HCT116 (cell line): ENCODE results near the gene SLC7A10. TPM values are rescaled to one million over a fixed set of nuclear protein-coding genes. Genes with fewer than 3 reads are reported as not detected.

Experiments used
- ATAC-seq: fragments of 200-7000 bp; cut with Tn5 transposase; 2 replicates; pipeline ENCODE4 v1.9.1; 2020; ENCODE audit warnings: mild to moderate bottlenecking, moderate library complexity
- BruUV-seq: library from RNA; stranded (reverse); fragments of 400-500 nt; replicated peaks from 2 replicates; lab custom pipeline; 2021; lab: Mats Ljungman, UMichigan
- CTCF ChIA-PET: fragments of 300-600 bp; sonication (Branson Sonifier 250); formaldehyde crosslinking; loops from one replicate; lab custom pipeline; 2021; ENCODE audit warnings: antibody characterized with exemption; lab: Charles Lee
- POLR2A ChIA-PET: fragments of 300-600, 350-600 bp; sonication (Branson Sonifier 250); formaldehyde crosslinking; loops from one replicate; lab custom pipeline; 2021; ENCODE audit warnings: antibody characterized with exemption; lab: Charles Lee
- RAD21 ChIA-PET, 2 experiments: fragments of 300-600 bp; sonication (Branson Sonifier 250); formaldehyde crosslinking; loops; one replicate each; lab custom pipeline; 2023; ENCODE audit warnings: low total read pairs in 2 of 2; ENCODE audit not compliant: uncharacterized antibody in 2 of 2, unreplicated experiment in 2 of 2, low non-redundant PET in 1 of 2; lab: Charles Lee
- DNase-seq: peaks from one replicate; pipeline ENCODE4 v3.0.0-alpha.2; 2010; ENCODE audit warnings: low read depth, low spot score
- H2AFZ ChIP-seq: fragments of 200-600 bp; shearing (Covaris generic), sonication (generic); 2 replicates; pipeline ENCODE4 v1.6.1; 2017; ENCODE audit warnings: low read depth, mixed run types, mixed read lengths, antibody characterized with exemption, low read length; ENCODE audit not compliant: poor library complexity, severe bottlenecking
- H3K27ac ChIP-seq: 2 replicates; pipeline ENCODE4 v1.5.1; 2012; ENCODE audit warnings: low read depth, low read length
- H3K27me3 ChIP-seq: fragments of 200-600 bp; sonication (generic); 2 replicates; pipeline ENCODE4 v1.6.1; 2016; ENCODE audit warnings: mixed run types, low read length, mixed read lengths; ENCODE audit not compliant: insufficient read depth
- H3K36me3 ChIP-seq, 2 experiments: fragments of 200-500 bp in 1 of 2; fragments of 200-600 bp in 1 of 2; sonication (Bioruptor generic) in 1 of 2; sonication (generic) in 1 of 2; 2 replicates each; pipeline versions ENCODE4 v1.5.1 to v1.6.1; 2014 to 2016; ENCODE audit warnings: low read length in 2 of 2, inconsistent platforms in 1 of 2, mixed read lengths in 1 of 2, mixed run types in 1 of 2; ENCODE audit not compliant: insufficient read depth in 2 of 2, control insufficient read depth in 1 of 2
- H3K4me1 ChIP-seq, 2 experiments: fragments of 200-600 bp in 1 of 2; sonication (generic) in 1 of 2; 2 replicates each; pipeline versions ENCODE4 v1.5.1 to v1.6.1; 2012 to 2017; ENCODE audit warnings: low read length in 2 of 2, inconsistent platforms in 1 of 2, mild to moderate bottlenecking in 1 of 2, mixed read lengths in 1 of 2, mixed run types in 1 of 2, moderate library complexity in 1 of 2; ENCODE audit not compliant: insufficient read depth in 2 of 2, control insufficient read depth in 1 of 2
- H3K4me2 ChIP-seq: fragments of 200-600 bp; sonication (generic); 2 replicates; pipeline ENCODE4 v1.6.1; 2017; ENCODE audit warnings: mixed run types, low read length, mixed read lengths
- H3K4me3 ChIP-seq, 2 experiments: fragments of 200-600 bp in 1 of 2; sonication (generic) in 1 of 2; replicated peaks in 1 of 2; 2 replicates each; pipeline ENCODE4 v1.5.1; 2011 to 2016; ENCODE audit warnings: low read length in 2 of 2, control low read depth in 1 of 2, low read depth in 1 of 2, mild to moderate bottlenecking in 1 of 2, mixed read lengths in 1 of 2, mixed run types in 1 of 2
- H3K79me2 ChIP-seq: fragments of 200-600 bp; sonication (generic); 2 replicates; pipeline ENCODE4 v1.6.1; 2017; ENCODE audit warnings: mild to moderate bottlenecking, mixed run types, low read length, moderate library complexity, mixed read lengths; ENCODE audit not compliant: insufficient read depth
- H3K9ac ChIP-seq: fragments of 200-600 bp; sonication (generic); 2 replicates; pipeline ENCODE4 v1.6.1; 2016; ENCODE audit warnings: low read length, mixed read lengths
- H3K9me2 ChIP-seq: fragments of 200-600 bp; sonication (generic), shearing (Covaris generic); 2 replicates; pipeline ENCODE4 v1.6.1; 2017; ENCODE audit warnings: mixed run types, mild to moderate bottlenecking, moderate library complexity; ENCODE audit not compliant: insufficient read depth
- H3K9me3 ChIP-seq, 2 experiments: fragments of 200-500 bp in 1 of 2; fragments of 200-600 bp in 1 of 2; sonication (Bioruptor generic) in 1 of 2; sonication (generic) in 1 of 2; 2 replicates each; pipeline ENCODE4 v1.6.1; 2014 to 2017; ENCODE audit warnings: low read length in 2 of 2, mixed read lengths in 2 of 2, inconsistent platforms in 1 of 2, low read depth in 1 of 2, mild to moderate bottlenecking in 1 of 2, mixed run types in 1 of 2, moderate library complexity in 1 of 2; ENCODE audit not compliant: control insufficient read depth in 1 of 2, insufficient read depth in 1 of 2
- H4K20me1 ChIP-seq: fragments of 200-600 bp; sonication (generic), shearing (Covaris generic); 2 replicates; pipeline ENCODE4 v1.6.1; 2017; ENCODE audit warnings: mixed run types, mild to moderate bottlenecking, moderate library complexity; ENCODE audit not compliant: insufficient read depth
- CBX3 ChIP-seq: IDR thresholded peaks from 2 replicates; pipeline ENCODE4 v1.6.1; 2012; ENCODE audit warnings: low read depth
- CEBPB ChIP-seq: IDR thresholded peaks from 2 replicates; pipeline ENCODE4 v1.6.1; 2012; ENCODE audit warnings: low read depth
- EGR1 ChIP-seq: IDR thresholded peaks from 2 replicates; pipeline ENCODE4 v1.6.1; 2012; ENCODE audit warnings: low read depth
- ELF1 ChIP-seq: IDR thresholded peaks from 2 replicates; pipeline ENCODE4 v1.6.1; 2012; ENCODE audit warnings: low read depth, borderline replicate concordance
- EZH2 ChIP-seq: fragments of 200-600 bp; sonication (generic); IDR thresholded peaks from 2 replicates; pipeline ENCODE4 v1.6.1; 2017; ENCODE audit warnings: antibody characterized with exemption, mixed run types
- MAX ChIP-seq: IDR thresholded peaks from 2 replicates; pipeline ENCODE4 v1.6.1; 2012
- POLR2A ChIP-seq: IDR thresholded peaks from 2 replicates; pipeline ENCODE4 v1.7.0; 2011; ENCODE audit warnings: borderline replicate concordance; ENCODE audit not compliant: insufficient read depth, insufficient read length; ENCODE audit errors: extremely low read depth
- RAD21 ChIP-seq: IDR thresholded peaks from 2 replicates; pipeline ENCODE4 v1.6.1; 2012; ENCODE audit warnings: low read depth, mild to moderate bottlenecking
- REST ChIP-seq: IDR thresholded peaks from 2 replicates; pipeline ENCODE4 v1.6.1; 2012; ENCODE audit warnings: low read depth
- SIN3A ChIP-seq: IDR thresholded peaks from 2 replicates; pipeline ENCODE4 v1.6.1; 2012; ENCODE audit warnings: low read depth
- YY1 ChIP-seq: IDR thresholded peaks from 2 replicates; pipeline ENCODE4 v1.6.1; 2011; ENCODE audit warnings: low read length, low read depth, moderate library complexity, mild to moderate bottlenecking; ENCODE audit not compliant: insufficient replicate concordance; ENCODE audit errors: extremely low read depth
- ZFX ChIP-seq: fragments of 450-650 bp; IDR thresholded peaks from 2 replicates; pipeline ENCODE4 v1.6.1; 2017
- intact Hi-C: fragments of 100-400 bp; cut with micrococcal nuclease; formaldehyde crosslinking; loops from 2 replicates; pipeline ENCODE4 v1.10.0; 2022
- total RNA-seq: library from RNA; stranded (reverse); gene quantifications from one replicate; pipeline ENCODE4 v1.2.1, GENCODE V29; 2021; ENCODE audit not compliant: unreplicated experiment
- TF ChIP-seq, protein P1 (sequence below): IDR thresholded peaks from 2 replicates; pipeline ENCODE4 v1.6.1; 2011; ENCODE audit warnings: mild to moderate bottlenecking, low read length, moderate library complexity; ENCODE audit not compliant: insufficient replicate concordance; ENCODE audit errors: extremely low read depth
- TF ChIP-seq, protein P2 (sequence below), 3 experiments: fragments of 200-600 bp in 1 of 3; sonication (generic) in 1 of 3; IDR thresholded peaks in 2 of 3; conservative IDR thresholded peaks in 1 of 3; 2 replicates each; pipeline ENCODE4 v1.5.1; 2012 to 2017; ENCODE audit warnings: low read depth in 2 of 3, low read length in 2 of 3, antibody characterized with exemption in 1 of 3, borderline replicate concordance in 1 of 3, control low read depth in 1 of 3, mild to moderate bottlenecking in 1 of 3, mixed read lengths in 1 of 3, mixed run types in 1 of 3, moderate library complexity in 1 of 3; ENCODE audit not compliant: insufficient read depth in 1 of 3

The SLC7A10 gene
- total RNA-seq, 1 experiment from 2014 or later = 0.25 TPM

- DNase-seq = no peak
- no peak overlapping the region for H3K9ac ChIP-seq
- TF ChIP-seq ELF1 = no peak
- TF ChIP-seq MAX = no peak
- TF ChIP-seq YY1 = no peak
- no peak for TF ChIP-seq RAD21
- TF ChIP-seq, protein P1, sequence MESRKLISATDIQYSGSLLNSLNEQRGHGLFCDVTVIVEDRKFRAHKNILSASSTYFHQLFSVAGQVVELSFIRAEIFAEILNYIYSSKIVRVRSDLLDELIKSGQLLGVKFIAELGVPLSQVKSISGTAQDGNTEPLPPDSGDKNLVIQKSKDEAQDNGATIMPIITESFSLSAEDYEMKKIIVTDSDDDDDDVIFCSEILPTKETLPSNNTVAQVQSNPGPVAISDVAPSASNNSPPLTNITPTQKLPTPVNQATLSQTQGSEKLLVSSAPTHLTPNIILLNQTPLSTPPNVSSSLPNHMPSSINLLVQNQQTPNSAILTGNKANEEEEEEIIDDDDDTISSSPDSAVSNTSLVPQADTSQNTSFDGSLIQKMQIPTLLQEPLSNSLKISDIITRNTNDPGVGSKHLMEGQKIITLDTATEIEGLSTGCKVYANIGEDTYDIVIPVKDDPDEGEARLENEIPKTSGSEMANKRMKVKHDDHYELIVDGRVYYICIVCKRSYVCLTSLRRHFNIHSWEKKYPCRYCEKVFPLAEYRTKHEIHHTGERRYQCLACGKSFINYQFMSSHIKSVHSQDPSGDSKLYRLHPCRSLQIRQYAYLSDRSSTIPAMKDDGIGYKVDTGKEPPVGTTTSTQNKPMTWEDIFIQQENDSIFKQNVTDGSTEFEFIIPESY = no peak
- no peak for TF ChIP-seq ZFX
- no peak for TF ChIP-seq CBX3
- no peak for TF ChIP-seq CEBPB
- no peak for TF ChIP-seq REST
- no peak for TF ChIP-seq POLR2A
- no peak for TF ChIP-seq EZH2
- TF ChIP-seq, protein P2, sequence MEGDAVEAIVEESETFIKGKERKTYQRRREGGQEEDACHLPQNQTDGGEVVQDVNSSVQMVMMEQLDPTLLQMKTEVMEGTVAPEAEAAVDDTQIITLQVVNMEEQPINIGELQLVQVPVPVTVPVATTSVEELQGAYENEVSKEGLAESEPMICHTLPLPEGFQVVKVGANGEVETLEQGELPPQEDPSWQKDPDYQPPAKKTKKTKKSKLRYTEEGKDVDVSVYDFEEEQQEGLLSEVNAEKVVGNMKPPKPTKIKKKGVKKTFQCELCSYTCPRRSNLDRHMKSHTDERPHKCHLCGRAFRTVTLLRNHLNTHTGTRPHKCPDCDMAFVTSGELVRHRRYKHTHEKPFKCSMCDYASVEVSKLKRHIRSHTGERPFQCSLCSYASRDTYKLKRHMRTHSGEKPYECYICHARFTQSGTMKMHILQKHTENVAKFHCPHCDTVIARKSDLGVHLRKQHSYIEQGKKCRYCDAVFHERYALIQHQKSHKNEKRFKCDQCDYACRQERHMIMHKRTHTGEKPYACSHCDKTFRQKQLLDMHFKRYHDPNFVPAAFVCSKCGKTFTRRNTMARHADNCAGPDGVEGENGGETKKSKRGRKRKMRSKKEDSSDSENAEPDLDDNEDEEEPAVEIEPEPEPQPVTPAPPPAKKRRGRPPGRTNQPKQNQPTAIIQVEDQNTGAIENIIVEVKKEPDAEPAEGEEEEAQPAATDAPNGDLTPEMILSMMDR (IDR thresholded peaks at IDR 0.05 in 2 of 3, conservative IDR thresholded peaks at IDR 0.05 in 1 of 3; ENCODE audit: borderline replicate concordance in 1 of 3, insufficient read depth in 1 of 3, low read depth in 2 of 3, low read length in 2 of 3) = no peak
- TF ChIP-seq SIN3A = no peak
- no peak for TF ChIP-seq EGR1
- TF ChIP-seq, all 23 proteins: peak for 0
- H3K27me3 ChIP-seq = no peaks in the 10 kb centered on the region
- intact Hi-C loops = no loop called here
- H3K27ac ChIP-seq = no peak overlapping the region
- BruUV-seq = no TSS peak
- ChIA-PET RAD21 (no interaction called here), POLR2A (no interaction called here), CTCF (no interaction called here)
- no peak overlapping the region for H3K4me2 ChIP-seq
- no peaks in the 10 kb centered on the region; the same call in 1 of the 2 replicates for H3K79me2 ChIP-seq
- no peaks in the 10 kb centered on the region for H3K9me2 ChIP-seq
- no peaks in the 10 kb centered on the region for H4K20me1 ChIP-seq
- no peaks in the 10 kb centered on the region for H3K9me3 ChIP-seq
- H3K36me3 ChIP-seq = peaks cover 0 to 6% of the 10 kb centered on the region in 2 experiments; a peak in 2 of 4 replicates
- ATAC-seq = no peak
- H3K4me1 ChIP-seq = no peaks in the 10 kb centered on the region
- H2AFZ ChIP-seq = no peak overlapping the region
- H3K4me3 ChIP-seq = no peak overlapping the region
These were observed 20.0 kb downstream of the SLC7A10 start for GRCh38 chr19:33205531-33206260.
